ENCODE results near the gene NPTXR.

Gene NPTXR

DNA sequence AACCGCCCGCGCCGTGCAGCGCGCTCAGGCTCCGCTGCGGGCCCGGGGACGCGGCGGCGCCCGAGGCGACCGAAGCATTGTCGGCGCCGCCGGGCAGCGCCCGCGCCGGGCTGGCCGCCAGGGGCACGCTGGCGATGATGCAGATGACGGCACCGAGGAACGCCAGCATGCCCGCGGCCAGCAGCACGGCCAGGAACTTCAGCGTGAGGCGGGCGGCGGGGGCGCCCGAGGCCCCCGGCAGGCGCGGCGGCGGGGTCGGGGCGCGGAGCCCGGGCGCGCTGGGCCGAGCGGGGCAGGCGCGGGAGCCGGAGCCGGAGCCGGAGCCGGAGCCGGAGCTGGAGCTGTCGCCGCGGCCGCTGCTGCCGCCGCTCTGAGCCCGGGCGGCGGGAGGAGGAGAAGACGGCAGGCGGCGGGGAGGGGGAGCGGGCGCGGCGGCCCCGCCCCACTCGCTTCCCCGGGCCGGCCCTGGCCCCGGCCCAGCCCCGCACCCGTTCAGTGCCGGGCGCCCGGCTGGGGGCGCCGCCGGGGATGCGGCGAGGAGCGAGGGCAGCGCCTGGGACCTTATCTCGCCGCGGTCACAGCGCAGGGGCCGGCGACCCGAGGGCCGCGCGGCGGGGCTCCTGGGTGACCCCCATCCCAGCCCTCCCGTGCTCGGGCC, at the start of gene NPTXR:
Gene NPTXR, minus strand, starts transcription at position 372 of the 658 bp plus-strand sequence.
- no peak for DNase-seq

DNA sequence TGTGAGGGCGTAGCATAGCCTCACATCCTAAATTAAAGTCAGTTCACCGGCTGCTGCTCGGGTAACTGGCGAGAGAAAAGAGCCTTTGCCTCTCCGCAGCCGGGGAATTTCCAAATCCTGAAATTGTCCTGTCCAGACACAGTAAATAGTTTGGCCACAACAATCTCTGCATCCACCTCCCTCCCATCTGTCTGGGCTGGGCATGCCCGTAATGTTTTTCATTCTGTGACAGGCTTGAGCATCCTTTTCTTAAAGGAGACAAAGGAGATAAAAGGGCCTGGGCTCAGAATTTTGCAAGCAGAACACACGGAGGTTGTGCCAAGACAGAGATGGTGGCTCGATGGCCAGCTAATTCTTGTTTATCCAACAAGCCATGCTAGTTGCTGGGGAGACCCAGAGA, 47.4 kb upstream of the NPTXR start:
- DNase-seq: no peak

DNA sequence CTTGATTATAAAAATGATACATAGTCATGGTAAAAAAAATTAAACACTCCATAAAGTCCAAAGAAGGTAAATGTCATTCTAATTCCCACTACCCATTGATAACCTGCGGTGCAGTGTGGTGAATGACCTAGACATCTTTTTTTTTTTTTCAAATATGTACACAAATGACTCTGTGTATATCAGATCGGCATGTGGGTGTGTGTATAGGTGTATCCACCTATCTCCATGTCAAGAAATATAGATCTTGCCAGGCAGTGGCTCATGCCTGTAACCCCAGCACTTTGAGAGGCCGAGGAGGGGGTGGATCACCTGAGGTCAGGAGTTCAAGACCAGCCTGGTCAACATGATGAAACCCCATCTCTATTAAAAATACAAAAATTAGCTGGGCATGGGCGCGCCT, 46.5 kb upstream of the NPTXR start:
- no peak for DNase-seq

DNA sequence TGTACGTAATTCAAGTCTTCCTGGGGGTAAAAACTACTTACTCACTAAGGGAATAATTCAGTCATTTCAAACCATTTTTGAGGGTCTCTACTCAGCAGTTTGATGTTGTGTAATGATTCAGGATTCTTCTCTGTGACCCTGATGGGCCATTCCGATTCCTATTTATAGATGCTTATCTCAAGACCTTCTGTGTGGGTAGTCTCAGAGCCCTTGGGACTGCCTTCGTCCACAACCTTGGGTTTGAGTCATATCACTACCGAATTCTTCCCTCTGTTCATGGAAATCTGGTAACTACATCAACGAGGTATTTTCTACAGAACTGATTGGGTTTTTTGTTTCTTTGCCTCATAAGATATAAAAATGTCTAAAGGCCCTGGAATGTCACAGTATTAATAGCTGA, 42.5 kb upstream of the NPTXR start:
- no peak for DNase-seq

DNA sequence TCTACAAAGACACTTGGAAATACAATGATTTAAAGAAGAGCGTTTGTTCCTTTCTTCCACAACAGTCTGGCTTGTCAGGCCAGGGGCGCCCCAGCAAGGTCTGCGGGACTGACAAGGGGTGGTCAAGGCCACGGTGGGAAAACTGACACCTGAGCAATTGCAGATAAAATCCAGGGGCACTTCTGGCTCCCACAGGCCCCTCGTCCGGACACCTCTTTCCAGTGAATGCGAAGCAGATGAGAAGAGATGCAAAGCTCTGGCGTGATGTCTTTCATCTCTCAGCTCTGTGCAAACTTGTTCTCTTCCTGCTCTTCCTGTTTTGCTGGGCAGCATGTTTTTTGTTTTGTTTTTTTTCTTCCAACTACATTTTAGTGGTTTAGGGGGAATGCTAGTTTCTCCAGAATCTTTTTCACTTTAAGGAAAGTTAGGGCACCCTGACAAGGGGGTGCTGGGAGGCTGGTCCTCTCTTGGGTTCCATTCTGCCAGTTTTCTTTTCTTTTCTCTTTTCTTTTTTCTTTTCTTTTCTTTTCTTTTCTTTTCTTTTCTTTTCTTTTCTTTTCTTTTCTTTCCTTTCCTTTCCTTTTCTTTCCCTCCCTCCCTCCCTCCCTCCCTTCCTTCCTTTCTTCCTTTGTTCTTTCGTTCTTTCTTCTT, 39.3 kb upstream of the NPTXR start:
- no peak for DNase-seq

DNA sequence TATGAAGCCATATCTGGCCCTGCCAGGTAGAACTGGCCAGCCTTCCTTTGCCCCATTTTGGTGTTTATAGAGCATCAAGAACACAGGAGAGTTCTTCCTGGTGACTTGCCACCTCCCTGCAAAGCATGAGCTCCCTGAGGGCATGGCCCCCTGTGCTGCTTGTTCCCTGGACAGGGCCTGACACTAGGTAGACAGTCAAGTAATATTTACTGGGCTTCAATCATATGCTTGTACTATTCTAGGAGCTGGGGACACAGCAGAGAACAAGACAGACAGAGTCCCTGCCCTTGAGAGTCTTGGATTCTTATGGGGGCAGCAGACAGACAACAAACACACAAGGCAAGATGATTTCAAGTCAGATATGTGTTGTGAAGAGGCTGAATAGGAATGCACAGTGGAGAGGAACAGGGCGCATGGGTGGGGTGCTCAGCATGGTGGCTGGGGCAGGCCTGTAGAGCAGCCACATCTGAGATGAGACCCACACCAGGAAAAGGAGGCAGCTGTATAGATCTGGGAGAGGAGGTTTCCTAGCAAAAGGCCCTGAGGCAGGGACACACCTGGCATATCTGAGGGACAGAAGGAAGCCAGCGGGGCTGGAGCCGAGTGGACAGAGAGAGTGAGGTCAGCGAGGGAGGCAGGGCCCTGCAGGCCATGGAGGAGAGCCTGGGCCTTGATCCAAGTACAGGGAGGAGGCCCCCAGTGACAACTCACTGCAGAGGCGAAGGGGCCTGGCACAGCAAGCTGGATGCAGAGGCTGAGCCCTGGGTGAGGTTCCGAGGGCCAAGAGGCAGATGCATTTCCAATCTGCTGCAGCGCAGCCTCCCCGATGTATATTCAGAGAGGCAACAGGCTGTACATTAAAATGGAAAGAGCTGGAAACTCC, 38.4 kb upstream of the NPTXR start:
- DNase-seq: no peak

DNA sequence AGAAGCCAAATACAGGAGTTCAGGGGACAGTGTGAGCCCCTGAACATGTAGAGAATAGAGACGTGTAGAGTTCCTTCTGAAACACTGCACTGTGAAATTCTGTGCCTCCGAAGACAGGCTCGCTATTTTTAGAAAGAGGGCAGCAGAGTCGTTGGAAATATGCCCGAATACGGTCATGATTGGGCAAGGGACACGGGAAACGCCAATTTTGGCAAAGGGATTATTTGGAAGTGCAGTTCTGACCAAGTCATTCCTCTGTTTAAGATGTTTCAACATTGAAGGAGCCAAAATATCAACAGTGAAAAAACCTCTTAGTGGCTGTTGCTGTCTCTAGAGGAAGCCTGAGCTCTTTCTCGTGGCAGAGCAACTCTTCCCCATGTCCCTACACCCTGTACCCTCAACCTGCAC, 37.6 kb upstream of the NPTXR start:
- DNase-seq: no peak

DNA sequence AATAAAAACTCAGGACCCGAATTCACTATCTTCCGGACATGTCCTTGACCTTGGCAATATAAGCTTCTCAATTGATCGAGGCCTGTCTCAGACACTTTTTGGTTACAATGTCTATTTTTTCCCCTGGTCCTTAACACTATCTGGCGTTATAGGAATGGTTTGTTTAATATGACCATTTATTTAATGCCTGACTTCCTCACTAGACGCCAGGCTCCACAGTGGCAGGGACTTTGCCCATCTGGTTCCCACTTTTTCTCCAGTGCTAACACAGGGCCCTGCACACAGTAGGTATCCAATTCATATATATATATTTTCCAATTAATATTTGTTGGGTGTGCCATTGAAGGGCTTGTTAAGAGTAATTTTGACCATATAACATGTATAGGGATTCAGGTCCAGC, 36.1 kb upstream of the NPTXR start:
- DNase-seq: no peak

DNA sequence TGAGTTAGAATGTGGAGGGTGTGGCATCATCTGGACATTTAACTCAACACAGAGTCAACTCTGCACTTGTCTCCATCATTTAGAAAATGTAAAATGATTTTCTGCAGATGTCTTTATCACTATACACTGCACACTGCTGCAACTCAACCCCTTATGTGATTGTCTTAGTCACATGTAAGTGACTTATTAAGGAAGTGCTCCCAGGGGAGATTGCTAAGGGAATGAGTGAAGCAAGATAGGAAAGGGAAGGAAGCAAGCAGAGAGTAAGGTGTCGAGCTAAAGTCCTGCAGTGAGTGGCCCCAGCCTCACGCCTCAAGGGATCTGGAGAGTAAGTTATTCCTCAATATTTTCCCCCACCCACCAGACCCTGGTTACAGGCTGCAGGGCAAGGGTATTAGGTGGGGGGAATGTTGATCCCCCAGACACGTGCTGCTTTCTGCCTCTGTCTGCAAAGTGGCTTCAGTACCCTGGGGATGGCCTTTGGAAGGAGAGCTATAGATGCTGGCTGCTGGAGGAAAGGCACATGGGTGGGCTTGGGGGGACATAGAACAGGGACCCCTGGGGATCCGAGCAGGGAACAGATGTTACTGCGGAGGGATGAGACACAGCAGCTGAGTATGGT, 35.4 kb upstream of the NPTXR start:
- DNase-seq: no peak

DNA sequence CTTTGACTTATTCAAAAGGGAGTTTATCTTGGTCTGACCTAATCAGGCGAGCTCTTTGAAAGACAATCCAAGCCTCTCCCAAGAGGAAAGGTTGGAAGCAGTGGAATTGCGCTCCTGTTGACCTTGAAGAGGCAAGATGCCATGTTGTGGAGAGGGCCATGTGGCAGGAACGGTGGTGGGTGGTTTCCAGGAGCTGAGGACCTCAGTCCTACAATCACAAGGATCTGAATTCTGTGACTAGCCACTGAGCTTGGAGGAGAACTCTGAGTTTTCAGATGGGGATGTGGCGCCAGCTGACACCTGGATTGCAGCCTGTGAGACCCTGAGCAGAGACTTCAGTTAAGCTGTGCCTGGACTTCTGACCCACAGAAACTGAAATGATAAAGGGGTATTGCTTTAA, 34.2 kb upstream of the NPTXR start:
- DNase-seq: no peak

DNA sequence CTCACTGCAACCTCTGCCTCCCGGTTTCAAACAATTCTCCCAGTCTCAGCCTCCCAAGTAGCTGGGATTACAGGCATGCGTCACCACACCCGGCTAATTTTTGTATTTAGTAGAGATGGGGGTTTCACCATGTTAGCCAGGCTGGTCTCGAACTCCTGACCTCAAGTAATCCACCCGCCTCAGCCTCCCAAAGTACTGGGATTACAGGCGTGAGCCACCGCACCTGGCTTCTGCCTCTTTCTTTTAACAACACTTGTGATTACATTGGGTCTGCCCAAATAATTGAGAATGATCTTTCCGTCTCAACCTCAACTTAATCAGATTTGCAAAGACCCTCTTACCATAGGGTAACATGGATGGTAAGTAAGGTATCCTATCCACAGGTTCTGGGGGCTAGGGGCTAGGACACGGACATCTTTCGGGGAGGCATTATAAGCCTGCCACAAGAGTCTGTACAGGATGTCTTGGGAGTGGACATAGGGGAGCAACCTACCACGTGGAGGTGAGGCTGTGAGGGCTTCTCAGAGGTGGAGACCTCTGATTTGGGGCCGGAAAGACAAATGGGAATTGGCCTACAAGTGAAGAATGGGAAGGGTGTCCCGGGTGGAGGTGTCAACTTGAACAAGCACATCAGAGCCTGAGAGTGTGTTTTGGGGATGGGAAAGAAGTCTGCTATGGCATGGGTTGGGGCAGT, 30.8 kb upstream of the NPTXR start:
- DNase-seq: no peak

DNA sequence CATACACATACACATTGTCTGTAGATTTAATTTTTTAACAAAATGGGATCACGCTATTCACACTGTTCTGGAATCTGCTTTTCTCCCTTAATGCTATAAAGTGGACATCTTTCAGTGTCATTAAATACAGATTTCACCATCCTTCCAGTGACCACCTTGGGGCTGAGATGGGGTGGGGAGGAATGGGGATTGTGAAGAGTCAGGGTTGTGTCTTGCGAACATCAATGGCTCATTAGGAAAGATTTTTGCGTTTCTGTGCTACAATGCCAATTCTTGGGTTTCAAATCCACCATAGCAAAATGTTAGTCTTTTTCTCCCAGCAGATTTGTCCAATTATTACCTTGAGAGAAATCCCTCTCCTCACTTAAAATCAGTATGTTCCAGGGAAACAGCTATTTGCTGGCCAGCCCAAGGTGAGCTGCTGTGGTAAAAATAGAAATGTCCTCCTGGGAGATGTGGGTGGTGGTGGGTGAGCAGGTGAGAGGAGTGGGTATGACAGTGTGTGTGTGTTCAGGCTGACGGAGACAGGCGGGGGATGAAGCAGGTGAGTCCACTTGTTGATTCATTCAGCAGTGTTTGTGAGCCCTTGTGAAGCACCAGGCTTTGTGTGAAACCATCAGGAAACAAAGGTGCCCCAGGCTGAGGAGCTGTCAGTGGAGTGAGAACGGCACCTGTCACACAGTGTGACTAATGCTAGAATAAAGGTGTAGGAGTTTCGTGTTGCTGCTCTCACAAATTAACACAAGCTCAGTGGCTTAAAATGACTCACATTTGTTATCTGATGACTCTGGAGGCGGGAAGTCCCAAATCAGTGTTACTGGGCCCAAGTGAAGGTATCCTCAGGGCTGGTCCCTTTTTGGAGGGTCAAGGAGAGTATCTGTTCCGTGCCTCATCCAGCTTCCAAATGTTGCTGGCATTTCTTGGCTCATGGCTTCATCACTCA, 29.9 kb upstream of the NPTXR start:
- no peak for DNase-seq

DNA sequence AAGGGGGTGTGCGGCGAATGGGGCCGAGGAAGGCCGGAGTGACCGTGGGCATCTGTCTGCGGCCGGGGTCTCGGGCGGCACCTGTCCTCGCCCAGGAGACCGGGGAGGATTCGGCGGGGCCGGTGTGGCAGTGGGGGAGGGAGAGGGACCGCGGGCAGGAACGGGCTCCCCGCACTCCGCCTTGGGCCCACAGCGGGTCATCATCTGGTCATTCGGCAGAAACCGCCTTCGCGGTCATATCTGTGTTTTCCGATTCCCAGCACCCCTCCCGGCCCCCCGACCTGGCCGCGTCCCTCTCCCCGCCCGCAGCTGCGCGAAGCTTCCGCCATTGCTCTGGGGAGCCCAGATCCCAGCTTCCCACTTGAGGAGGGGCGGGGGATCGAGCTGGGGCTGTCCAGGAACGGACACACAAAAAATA, 29.0 kb upstream of the NPTXR start:
- no peak for DNase-seq

DNA sequence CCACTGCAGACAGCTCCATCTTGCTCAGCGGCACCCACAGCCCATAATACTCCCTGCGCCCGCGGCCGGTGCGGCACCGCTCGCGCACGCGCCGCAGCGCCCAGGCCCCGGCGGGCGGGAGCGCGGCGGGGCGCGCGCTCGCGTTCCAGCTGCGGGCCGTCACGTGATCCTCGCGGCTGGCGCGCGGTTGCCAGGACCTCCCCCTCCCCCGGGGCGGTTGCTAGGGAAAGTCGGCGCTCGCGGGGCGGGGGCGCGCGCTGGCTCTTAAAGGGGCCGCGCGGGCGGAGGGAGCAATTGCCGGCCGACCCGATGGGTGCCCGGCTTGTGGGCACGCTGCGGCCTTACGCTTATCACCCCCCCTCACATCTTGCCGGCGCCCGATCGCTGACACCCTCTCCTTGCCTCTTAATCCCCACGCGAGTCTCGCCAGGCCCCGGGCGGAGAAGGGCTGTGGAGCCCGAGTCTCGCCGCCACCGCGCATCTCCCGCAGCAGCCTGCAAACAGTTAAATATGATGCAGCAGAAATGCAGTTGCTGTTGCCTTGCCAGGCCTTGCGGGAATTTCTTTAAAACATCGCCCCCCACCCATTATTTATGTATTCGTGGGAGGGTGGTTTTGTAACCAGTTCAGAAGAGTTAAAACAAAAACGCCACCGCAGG, 28.5 kb upstream of the NPTXR start, which contains the start of gene CBX6:
Gene CBX6, minus strand, starts transcription at position 45 of the 659 bp plus-strand sequence. Its CDS starts 26 bp downstream, at position 19.
- DNase-seq: peak; percentile 80

DNA sequence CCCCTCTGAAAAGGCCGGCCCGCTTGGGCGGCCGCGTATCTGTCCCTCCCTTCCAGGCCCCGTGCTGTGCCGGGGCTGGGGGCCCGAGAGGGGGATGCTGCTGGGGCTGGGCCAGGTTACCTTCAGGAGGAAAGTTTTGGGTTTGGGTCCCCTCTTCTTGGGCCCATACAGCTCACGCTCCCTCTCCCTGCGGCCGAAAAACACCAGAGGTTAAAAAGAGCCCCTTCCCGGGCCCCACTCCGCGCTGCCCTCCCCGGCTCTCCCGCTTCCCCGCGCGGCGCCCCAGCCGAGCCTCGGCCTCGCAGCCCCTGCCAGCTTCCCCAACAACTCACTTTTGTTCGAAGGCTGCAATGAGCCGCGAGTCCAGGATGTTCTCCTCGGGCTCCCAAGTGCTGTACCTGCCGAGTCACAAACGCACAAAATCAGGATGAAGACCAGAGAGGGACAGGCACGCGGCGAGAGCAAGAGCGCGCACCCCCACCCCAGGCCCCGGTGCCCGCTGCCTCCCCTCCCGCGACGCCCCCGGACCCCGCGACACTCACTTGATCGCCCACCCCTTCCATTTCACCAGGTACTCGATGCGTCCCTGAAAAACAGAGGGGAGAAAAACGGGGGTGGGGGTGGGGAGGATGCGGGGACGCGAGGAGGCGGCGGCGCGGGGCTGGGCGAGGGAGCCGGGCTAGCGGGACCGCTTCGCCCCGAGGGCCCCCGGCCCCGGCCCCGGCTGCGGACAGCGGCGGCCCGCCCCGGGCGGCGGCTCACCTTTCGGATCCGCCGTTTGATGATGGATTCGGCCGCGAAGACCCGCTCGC, 27.7 kb upstream of the NPTXR start:
- peak; percentile 21 for DNase-seq

DNA sequence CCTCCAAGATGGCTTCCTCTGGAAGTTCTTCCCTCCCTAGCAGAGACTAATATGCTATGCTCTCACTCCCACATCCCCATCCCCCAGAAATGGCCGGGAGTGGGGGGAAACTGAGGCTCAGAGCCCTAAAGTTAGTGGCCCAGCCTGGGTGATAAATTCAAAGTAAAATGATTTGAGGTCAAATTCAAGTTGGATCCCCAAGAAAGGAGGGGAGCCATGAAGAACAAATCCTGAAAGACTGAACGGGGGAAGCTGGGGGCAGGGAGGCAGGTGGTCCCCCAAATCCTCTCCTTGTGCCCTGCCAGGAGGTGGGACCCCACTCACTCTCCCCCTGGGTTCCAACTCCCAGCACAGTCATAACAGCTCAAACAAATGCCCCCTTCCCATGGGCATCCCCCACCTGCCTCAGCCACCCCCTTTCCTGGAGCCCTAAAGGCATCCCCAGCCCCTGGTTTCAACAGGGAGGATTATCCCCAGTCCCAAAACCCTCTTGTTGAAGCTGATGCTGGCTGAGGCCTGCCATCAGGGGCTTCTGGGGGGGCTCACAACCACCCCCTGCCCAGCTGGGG, 27.0 kb upstream of the NPTXR start:
- no peak for DNase-seq

DNA sequence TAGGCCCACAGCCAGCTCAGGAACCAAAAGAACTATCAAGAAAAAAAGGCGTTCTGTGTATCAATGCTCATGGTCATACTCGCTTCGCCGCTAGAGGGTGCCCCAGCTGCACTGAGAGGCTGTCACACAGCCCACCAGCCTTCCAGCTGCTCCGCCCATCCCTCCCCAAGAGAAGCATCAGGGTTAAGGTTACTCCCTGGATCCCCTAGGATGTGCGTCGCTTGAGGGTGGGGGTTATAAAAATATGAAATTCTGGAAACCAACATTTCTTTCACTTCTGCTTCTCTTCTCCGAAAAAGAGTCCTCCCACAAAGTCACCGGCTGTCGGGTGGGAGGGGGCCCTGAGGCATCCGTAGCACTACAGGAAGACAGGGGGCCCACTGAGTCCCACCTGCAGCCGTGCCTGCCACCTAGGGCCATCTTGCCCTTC, 26.5 kb upstream of the NPTXR start:
- peak; percentile 46 for DNase-seq

DNA sequence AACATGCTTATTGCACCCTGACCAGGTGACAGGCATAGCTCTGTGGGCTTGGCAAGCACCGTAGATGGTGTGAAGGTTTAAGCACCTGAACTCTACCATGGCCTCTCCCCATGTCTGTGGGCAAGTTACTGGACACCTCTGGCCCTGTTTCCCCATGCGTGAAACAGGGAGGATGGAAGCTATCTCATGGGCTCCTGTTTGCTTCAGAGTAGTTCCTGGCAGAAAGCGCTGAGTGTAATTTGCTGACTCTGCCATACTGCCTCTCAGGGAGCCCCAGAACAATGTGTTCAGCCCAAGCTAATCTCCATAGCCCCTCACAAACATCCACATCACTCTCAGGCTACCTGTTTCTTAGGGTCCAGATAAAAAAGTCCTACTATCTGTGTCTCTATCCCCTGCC, 25.8 kb upstream of the NPTXR start:
- no peak for DNase-seq

DNA sequence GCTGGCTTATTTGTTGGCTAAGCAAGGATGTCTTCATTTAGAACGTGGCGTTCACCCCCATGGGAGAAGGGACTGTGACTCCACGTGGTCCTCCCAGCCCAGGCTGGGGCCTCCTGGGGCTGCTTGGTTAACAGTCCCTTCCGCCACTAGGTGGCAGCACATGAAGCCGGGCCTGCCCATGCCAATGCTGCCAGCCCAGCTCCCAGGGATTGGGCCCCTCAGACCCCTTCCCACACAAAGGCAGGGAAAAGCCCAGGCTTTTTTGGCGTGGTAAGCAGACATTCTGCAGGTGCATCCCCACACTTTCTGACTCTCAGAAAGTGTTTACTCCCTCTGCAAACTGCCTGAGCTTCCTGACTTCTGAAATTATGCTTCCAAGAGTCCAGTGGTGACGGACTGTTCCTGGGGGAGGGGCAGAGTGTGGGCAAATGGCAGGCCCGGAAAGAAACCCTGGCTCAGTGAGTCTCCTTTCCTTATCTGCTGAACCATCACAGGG, 25.1 kb upstream of the NPTXR start:
- peak; percentile 20 for DNase-seq
